ENCODE measurements around the gene SLC16A5. TPM values are rescaled to one million over a fixed set of nuclear protein-coding genes. Genes with fewer than 3 reads are reported as not detected.
"Not testable (repeated sequence)": the region's sequence is repeated elsewhere in the genome, so short reads cannot be mapped to it uniquely, and the experiment has no call there.

Gene SLC16A5, protein sequence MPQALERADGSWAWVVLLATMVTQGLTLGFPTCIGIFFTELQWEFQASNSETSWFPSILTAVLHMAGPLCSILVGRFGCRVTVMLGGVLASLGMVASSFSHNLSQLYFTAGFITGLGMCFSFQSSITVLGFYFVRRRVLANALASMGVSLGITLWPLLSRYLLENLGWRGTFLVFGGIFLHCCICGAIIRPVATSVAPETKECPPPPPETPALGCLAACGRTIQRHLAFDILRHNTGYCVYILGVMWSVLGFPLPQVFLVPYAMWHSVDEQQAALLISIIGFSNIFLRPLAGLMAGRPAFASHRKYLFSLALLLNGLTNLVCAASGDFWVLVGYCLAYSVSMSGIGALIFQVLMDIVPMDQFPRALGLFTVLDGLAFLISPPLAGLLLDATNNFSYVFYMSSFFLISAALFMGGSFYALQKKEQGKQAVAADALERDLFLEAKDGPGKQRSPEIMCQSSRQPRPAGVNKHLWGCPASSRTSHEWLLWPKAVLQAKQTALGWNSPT
- 28.2 and 38.8 TPM in 2 replicates for total RNA-seq (2014; rRNA removed; shearing (Covaris generic))

DNA sequence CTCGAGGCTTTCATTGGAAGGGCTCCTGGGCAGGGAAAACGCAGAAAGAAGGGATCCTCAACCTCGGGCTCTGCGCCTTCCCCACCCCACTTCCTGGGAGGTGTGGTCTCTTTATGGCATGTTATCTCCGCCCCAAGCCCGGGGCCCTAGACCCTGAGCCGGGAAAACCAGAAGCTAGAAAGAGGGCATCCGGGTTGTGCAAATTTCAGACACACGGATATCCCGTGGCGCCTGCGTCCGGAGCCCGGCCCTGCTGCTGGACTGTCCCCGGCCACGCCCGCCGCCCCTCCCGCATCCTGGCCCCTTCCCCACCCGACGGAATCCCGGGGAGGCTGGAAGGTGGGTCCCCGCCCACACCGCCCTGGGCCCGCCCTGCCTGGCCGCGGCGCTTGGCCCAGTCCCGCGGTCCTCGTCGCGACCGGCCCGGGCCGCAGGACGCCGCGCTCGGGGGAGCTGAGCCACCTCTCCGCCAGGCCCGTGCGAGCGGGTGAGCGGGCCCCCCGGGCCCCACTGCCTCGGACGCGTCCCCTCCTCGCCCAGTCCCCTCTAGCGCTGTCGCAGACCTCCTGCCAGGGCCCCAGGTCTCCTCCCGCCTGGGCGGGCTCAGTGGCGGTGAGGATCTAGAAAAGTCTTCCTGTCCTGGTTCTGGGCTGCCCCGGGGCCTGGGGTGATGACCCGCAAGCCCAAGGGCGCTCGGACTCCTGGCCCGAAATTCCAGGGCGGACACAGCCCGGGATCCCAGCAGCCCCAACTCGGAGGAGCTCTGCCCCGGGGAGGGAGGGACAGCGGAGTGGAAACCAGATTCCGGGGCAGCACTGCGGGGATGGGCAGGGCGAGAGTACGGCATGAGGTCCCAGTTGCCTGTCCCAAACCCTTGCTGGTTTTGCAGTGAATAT lies at the start of gene SLC16A5:
TSS of gene SLC16A5 (plus strand) at position 397 of the 896 bp plus-strand sequence. CDS start 5,683 bp downstream, outside the sequence.
- Histone ChIP-seq H3K4me3 (ENCODE audit: insufficient read depth, low read depth, low read length) (peak within 1 kb of the TSS; percentile 89), H3K36me3 (replicated peaks; ENCODE audit: control insufficient read depth, insufficient read depth, low read length) (no peaks in the 10 kb centered on the region), H3K27me3 (ENCODE audit: control insufficient read depth, insufficient read depth, low read length) (no peaks in the 10 kb centered on the region)
- peak; percentile 98 for DNase-seq

DNA sequence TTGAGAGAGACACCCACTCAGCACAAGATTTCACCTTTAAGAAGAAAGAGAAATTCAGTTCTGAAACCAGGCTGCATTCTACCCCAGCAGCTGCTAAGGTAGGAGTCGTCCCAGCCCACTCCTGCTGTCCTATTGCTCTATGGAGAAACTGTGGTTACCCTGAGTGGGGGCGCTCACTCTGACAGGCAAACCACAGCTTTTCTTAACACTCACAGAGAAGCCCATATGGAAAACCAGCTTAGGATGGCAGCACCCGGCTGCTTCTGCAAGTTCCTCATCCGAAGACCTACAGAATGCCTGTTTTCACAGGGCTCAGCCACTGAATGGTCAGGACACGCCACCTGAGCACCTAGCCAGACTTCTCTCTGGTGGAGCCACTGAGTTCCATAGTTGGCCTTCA lies 48.5 kb upstream of the SLC16A5 start:
- Histone ChIP-seq H3K4me3 (ENCODE audit: insufficient read depth, low read depth, low read length) (no peak overlapping the region), H3K36me3 (replicated peaks; ENCODE audit: control insufficient read depth, insufficient read depth, low read length) (peaks cover 19% of the 10 kb centered on the region), H3K27me3 (ENCODE audit: control insufficient read depth, insufficient read depth, low read length) (no peaks in the 10 kb centered on the region)
- no peak for DNase-seq

DNA sequence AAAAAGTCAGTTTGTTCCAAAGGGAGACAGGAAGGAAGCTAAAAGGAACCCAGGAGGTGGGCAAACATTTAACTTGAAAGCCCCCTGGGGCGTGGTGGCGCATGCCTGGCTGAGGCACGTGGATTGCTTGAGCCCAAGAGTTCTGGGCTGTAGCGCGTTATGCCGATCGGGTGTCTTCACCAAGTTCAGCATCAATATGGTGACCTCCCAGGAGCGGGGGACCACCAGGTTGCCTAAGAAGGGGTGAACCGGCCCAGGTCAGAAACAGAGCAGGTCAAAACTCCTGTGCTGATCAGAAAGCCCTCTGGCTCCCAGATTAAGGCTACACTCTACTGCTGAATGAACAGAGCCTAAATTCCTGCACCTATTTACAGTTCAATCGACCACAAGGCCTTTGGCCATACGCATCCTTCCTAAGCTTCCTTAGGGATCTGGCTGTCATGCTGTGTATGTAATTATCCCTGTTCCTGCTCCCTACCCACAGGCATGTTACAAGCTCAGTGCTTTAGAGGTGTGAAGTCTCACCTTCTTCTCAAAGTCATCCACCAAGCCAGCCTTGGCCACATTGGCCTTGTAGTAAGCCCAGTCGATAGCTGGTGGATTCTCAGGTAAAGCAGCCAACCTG lies 46.0 kb upstream of the SLC16A5 start:
- peak; percentile 44 for DNase-seq
- peaks cover 19% of the 10 kb centered on the region for H3K36me3 ChIP-seq (replicated peaks; ENCODE audit: control insufficient read depth, insufficient read depth, low read length)

DNA sequence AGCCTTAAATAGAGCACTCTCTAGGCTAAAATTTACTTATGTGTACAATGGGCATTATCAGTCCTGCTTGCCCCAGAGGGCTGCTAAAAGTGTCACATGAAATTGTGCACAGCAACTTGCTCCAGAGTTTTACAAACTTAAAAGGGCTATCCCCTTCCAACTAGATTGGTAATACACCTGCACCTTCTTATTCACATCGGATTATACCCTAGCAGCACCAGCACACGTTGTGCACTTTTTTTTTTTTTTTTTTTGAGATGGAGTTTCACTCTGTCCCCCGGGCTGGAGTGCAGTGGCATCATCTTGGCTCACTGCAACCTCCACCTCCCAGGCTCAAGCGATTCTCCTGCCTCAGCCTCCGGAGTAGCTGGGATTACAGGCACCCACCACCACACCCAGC lies 44.0 kb upstream of the SLC16A5 start:
- not testable (repeated sequence) for H3K4me3 ChIP-seq (ENCODE audit: insufficient read depth, low read depth, low read length); H3K27me3 ChIP-seq (ENCODE audit: control insufficient read depth, insufficient read depth, low read length); DNase-seq
- peaks cover 19% of the 10 kb centered on the region for H3K36me3 ChIP-seq (replicated peaks; ENCODE audit: control insufficient read depth, insufficient read depth, low read length)

More for the DNA sequence above, 46.0 kb upstream of the SLC16A5 start:
- no peaks in the 10 kb centered on the region for H3K27me3 ChIP-seq (ENCODE audit: control insufficient read depth, insufficient read depth, low read length)
- no peak overlapping the region for H3K4me3 ChIP-seq (ENCODE audit: insufficient read depth, low read depth, low read length)

DNA sequence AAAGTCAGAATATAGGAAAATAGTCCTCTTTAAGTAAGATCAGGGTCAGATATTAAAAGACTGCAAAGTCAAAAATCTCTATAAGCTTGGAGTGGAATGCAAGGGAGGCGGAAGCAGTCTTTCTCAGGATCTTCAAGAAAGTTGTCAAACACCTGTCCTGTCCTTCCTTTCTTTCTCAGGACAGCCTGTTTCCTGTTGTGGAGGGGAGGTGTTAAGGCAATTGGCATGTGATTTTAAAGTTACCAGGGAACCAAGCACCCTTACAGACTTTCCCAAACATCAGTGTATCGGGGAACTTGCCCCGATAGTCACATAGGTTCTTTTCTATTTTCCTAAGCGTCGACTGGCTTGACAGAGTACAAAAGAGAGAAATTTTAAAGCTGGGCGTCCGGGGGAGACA lies 43.0 kb upstream of the SLC16A5 start:
- no peaks in the 10 kb centered on the region for H3K27me3 ChIP-seq (ENCODE audit: control insufficient read depth, insufficient read depth, low read length)
- DNase-seq: peak; percentile 58
- H3K36me3 ChIP-seq (replicated peaks; ENCODE audit: control insufficient read depth, insufficient read depth, low read length): peaks cover 16% of the 10 kb centered on the region
- H3K4me3 ChIP-seq (ENCODE audit: insufficient read depth, low read depth, low read length): no peak overlapping the region

DNA sequence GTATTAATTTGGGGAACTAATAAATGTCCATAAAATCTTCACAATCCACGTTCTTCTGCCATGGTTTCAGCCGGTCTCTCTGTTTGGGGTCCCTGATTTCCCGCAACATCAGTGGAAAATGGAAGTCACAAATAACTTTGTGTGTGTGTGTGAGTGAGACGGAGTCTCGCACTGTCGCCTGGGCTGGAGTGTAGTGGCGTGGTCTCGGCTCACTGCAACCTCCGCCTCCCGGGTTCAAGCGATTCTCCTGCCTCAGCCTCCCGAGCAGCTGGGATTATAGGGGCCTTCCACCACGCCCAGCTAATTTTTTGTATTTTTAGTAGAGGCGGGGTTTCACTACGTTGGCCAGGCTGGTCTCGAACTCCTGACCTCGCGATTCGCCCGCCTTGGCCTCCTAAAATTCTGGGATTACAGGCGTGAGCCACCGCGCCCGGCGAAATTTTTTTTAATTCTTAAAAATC lies 41.8 kb upstream of the SLC16A5 start:
- Histone ChIP-seq H3K4me3 (ENCODE audit: insufficient read depth, low read depth, low read length) (peak overlapping the region; percentile 98), H3K36me3 (replicated peaks; ENCODE audit: control insufficient read depth, insufficient read depth, low read length) (peaks cover 15% of the 10 kb centered on the region)
- not testable (repeated sequence) for H3K27me3 ChIP-seq (ENCODE audit: control insufficient read depth, insufficient read depth, low read length); DNase-seq

DNA sequence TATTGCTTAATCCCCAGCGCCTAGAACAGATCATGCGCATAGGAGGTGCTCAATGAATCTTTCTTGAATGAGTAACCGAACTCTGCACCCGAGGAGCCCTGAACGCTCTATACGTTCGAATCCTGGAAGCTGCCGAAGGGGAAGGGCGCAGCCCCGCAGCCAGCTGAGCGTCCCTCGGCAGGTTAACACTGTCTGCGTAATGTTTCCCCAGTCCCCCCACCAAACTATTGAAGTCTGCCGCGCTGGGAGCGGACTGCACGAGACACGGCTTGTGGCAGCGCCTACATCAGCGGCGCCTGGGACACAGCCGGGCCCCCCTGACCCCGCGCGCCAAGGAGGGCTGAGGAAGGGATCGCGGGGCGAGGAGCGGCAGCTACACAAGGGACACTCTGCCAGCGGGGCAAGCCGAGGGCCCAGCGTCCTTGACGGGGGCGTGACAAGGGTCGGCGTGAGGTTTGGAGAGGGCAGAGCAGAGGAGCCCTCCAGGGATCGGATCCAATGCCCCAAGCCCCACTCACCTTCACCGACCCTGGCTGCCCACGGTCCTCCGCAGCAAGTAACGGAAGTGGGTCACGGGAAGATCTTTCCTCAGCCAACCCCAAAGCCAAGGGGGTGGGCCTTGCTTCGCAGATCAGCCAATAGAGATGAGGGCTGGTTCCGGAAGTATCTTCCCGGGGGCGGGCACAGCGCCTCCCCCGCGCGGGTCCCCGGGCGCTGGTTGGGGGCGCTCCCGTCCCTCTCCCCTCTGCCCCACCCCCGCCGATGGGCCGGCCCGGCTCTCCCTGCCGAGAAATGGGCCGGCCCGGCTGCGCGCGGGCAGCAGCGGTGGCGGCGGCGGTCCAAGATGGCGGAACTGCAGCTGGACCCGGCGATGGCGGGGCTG lies 41.1 kb upstream of the SLC16A5 start, which contains the start of the genes ATP5PD and KCTD2:
TSS of gene ATP5PD (minus strand) at position 563 of the 883 bp plus-strand sequence. CDS start 4,319 bp downstream, outside the sequence.
TSS of gene KCTD2 (plus strand) at position 819 of the 883 bp plus-strand sequence. CDS start at position 845, 26 bp downstream.
- peak; percentile 99 for DNase-seq
- Histone ChIP-seq H3K36me3 (replicated peaks; ENCODE audit: control insufficient read depth, insufficient read depth, low read length) (peaks cover 10% of the 10 kb centered on the region), H3K4me3 (ENCODE audit: insufficient read depth, low read depth, low read length) (peak within 1 kb of the TSS; percentile 98), H3K27me3 (ENCODE audit: control insufficient read depth, insufficient read depth, low read length) (no peaks in the 10 kb centered on the region)

DNA sequence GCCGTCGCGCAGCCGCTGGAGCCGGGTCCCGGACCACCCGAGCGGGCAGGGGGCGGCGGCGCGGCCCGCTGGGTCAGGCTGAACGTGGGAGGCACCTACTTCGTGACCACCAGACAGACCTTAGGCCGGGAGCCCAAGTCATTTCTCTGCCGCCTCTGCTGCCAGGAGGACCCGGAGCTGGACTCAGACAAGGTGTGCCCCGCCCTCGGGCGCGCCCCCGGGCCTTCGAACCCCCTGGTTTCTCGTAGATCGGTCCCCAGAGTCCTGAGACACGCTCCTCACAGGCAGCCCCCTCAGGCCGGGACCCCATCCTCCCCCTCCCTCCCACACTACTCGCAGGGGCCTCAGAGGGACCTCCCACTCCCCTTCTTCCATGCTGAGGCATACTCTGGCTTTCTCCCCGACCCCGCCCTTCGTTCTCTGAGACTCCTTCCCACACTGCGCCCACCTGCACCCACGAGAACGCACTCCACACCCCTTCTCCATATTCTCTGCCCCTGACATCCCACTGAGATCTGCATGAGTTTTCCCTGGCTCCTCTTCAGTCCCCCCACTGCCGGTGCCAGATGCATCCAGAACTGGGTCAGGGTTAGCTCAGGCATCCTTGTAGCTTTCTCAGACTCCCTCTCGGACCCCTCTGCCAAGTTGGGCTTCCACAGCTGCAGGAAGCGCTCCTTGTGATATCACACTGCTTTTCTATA lies 40.2 kb upstream of the SLC16A5 start:
- no peaks in the 10 kb centered on the region for H3K27me3 ChIP-seq (ENCODE audit: control insufficient read depth, insufficient read depth, low read length)
- peak overlapping the region; percentile 94 for H3K4me3 ChIP-seq (ENCODE audit: insufficient read depth, low read depth, low read length)
- peaks cover 11% of the 10 kb centered on the region for H3K36me3 ChIP-seq (replicated peaks; ENCODE audit: control insufficient read depth, insufficient read depth, low read length)
- peak; percentile 70 for DNase-seq

DNA sequence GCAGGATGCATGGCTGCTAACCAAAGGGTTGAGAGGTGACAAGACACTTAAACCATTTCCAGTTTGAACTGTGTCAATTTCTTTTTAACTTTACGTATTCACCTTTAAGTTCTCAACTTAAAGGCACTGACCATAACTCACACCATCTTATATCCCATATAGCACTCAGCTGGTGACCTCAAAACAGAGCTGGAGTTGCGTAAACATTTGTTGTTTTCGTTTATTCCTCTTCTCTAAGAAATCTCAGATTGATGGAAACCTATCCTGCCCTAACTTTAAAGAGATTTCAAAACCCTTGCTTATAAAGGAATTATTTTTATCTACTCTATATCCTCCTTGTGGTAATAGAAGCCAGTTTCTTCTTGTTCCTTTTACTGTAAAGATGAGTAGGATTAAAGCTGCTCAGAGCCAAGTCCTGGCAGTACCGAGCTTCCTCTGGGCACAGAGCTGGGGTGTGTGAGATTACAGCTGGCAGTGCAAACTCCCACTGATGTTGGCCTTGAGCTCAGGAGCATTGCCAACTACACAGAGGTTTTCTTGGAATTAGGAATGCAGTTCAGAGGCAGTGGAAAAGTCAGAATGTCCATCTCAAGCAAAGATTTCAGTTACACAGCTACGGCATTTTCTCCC lies 39.4 kb upstream of the SLC16A5 start:
- Histone ChIP-seq H3K27me3 (ENCODE audit: control insufficient read depth, insufficient read depth, low read length) (no peaks in the 10 kb centered on the region), H3K4me3 (ENCODE audit: insufficient read depth, low read depth, low read length) (peak overlapping the region; percentile 94), H3K36me3 (replicated peaks; ENCODE audit: control insufficient read depth, insufficient read depth, low read length) (peaks cover 17% of the 10 kb centered on the region)
- no peak for DNase-seq

DNA sequence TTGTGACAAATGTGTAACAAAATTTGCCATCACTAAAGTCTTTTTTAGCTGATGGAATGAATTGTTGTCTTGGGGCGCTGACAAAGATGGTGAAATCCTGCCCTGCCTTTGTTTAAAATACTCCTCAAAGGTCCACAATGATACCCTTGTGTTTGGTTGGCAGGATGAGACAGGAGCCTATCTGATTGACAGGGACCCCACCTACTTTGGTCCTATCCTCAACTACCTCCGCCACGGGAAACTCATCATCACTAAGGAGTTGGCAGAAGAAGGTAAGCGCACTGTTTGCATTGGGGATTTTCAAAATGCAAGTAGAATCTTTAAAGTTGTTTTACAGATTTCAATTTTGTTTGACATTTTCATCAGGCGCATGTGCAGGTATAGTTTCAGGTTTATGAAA lies 38.7 kb upstream of the SLC16A5 start:
- Histone ChIP-seq H3K36me3 (replicated peaks; ENCODE audit: control insufficient read depth, insufficient read depth, low read length) (peaks cover 19% of the 10 kb centered on the region), H3K4me3 (ENCODE audit: insufficient read depth, low read depth, low read length) (no peak overlapping the region), H3K27me3 (ENCODE audit: control insufficient read depth, insufficient read depth, low read length) (no peaks in the 10 kb centered on the region)
- DNase-seq: no peak

DNA sequence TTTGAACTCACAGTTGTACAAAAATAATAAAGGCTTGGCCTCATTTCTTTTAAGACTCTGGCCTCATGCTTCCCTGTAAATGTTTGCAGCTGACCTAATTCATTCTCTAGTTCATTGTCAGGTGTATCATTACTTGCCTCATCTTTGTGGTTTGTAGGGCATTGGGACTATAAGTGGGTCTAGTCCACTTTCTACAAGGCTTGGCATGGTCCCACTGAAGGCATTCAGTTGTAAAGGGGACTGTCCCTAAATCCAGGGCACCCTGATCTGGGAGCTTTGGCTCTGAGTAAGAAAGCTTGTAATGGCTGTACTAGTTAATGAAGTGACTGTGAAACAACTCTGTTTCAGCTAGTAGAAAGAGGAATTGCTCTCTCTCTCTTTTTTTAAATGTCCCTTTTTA lies 38.0 kb upstream of the SLC16A5 start:
- Histone ChIP-seq H3K36me3 (replicated peaks; ENCODE audit: control insufficient read depth, insufficient read depth, low read length) (peaks cover 21% of the 10 kb centered on the region), H3K27me3 (ENCODE audit: control insufficient read depth, insufficient read depth, low read length) (no peaks in the 10 kb centered on the region), H3K4me3 (ENCODE audit: insufficient read depth, low read depth, low read length) (no peak overlapping the region)
- no peak for DNase-seq

DNA sequence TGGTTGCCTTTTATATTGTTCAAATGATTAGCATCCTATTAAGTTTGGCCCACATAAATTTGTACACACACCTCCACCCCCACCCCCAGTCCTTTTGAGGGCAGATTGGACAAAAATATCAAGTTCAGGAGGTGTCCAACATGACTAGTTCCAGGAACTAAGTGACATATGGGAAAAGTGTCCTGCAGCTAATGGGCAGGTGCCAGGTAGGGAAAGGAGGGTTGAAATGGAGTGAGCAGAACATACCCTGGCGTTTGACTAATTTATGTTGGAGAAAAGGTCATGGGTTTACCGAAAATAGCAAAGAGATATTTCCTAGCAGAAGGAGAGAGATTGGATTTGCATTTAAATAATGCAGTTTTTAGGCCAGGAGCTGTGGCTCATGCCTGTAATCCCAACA lies 35.8 kb upstream of the SLC16A5 start:
- Histone ChIP-seq H3K4me3 (ENCODE audit: insufficient read depth, low read depth, low read length) (no peak overlapping the region), H3K27me3 (ENCODE audit: control insufficient read depth, insufficient read depth, low read length) (no peaks in the 10 kb centered on the region), H3K36me3 (replicated peaks; ENCODE audit: control insufficient read depth, insufficient read depth, low read length) (peaks cover 21% of the 10 kb centered on the region)
- no peak for DNase-seq

Data from H7 (cell line).